22Rv1 (cell line): Measurements from ENCODE around the gene CABLES2.
A peak's percentile ranks its signal among the peaks of the same experiment; 100 is the strongest.

Experiments used
- H3K27ac ChIP-seq: fragments of 450-650 bp; 2 replicates; pipeline ENCODE4 v1.5.1; 2017
- ZFX ChIP-seq: fragments of 450-650 bp; IDR thresholded peaks from 2 replicates; pipeline ENCODE4 v1.6.1; 2017; ENCODE audit warnings: antibody characterized with exemption, borderline replicate concordance
- TF ChIP-seq, protein P1 (sequence below): fragments of 450-650 bp; IDR thresholded peaks from 2 replicates; pipeline ENCODE4 v1.5.1; 2017; ENCODE audit warnings: mild to moderate bottlenecking

Gene CABLES2

GRCh38 chr20:62405108-62405980, 1.7 kb downstream of the CABLES2 start:
- peak overlapping the region; percentile 74 for H3K27ac ChIP-seq
- TF ChIP-seq, protein P1, sequence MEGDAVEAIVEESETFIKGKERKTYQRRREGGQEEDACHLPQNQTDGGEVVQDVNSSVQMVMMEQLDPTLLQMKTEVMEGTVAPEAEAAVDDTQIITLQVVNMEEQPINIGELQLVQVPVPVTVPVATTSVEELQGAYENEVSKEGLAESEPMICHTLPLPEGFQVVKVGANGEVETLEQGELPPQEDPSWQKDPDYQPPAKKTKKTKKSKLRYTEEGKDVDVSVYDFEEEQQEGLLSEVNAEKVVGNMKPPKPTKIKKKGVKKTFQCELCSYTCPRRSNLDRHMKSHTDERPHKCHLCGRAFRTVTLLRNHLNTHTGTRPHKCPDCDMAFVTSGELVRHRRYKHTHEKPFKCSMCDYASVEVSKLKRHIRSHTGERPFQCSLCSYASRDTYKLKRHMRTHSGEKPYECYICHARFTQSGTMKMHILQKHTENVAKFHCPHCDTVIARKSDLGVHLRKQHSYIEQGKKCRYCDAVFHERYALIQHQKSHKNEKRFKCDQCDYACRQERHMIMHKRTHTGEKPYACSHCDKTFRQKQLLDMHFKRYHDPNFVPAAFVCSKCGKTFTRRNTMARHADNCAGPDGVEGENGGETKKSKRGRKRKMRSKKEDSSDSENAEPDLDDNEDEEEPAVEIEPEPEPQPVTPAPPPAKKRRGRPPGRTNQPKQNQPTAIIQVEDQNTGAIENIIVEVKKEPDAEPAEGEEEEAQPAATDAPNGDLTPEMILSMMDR: peak; percentile 19; the same call in 1 of the 2 replicates
- TF ChIP-seq ZFX: no peak

DNA sequence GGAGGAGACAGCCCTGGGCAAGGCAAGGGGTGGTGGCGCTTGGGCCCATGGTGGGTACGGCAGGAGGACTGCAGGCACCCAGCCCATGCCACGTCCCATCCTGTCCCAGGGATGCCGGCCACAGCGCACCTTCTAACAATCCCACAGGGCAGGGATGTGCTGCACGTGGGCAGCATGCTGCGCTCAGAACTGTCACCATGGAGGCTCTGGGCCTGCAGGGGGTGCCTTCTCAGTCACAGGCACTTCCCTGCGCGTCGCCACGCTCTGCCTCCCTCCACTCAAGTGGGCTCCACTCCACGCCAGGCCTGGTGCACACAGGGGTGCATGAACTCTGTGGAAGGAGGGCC, 2.4 kb downstream of the CABLES2 start:
- no peak overlapping the region for H3K27ac ChIP-seq
- TF ChIP-seq ZFX: no peak
- TF ChIP-seq, protein P1: no peak

DNA sequence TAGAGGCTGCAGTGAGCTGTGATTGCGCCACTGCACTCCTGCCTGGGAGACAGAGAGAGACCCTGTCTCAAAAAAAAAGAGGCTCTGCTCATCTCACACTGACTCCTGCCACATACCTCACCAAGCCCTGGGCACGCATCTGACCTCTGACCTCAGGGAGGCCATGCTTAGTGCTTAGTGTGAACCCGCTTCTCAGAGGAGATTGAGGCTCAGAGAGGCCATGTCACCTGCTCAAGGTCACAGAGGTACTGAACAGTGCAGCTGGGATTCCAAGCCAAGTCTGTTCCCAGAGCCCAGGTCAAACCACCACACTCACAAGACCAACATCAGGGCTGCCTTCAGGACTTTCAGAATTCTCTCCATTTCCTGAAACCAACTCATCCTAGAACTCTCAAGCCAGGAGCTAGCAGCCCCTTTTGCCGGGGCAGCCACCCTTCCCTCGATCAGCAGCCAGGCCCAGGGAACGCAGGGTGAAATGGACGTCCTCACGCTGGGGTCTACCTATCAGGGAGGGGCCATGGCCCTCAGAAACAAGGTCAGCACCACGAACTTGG, 2.9 kb downstream of the CABLES2 start:
- H3K27ac ChIP-seq: peak overlapping the region; percentile 17; the same call in 1 of the 2 replicates
- TF ChIP-seq, protein P1: no peak
- TF ChIP-seq ZFX: no peak

DNA sequence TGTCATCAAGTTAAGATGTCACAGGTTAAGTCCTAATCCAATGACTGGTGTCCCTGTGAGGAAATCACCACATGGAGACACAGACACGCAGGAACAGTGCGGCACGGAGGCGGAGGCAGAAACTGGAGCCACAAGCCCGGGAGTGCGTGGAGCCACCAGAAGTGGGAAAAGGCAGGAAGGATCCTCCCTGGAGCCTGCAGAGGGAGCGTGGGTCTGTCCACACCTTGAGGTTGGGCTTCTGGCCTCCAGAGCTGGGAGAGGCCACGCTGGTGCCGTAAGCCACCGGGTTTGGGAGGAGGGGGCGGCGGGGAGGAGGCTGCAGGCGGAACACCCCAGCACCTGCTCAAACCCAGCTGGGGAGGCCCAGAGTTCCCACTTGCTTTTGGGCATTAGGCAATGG, 3.8 kb downstream of the CABLES2 start:
- TF ChIP-seq ZFX: no peak
- TF ChIP-seq, protein P1: no peak
- peak overlapping the region; percentile 17; the same call in 1 of the 2 replicates for H3K27ac ChIP-seq

DNA sequence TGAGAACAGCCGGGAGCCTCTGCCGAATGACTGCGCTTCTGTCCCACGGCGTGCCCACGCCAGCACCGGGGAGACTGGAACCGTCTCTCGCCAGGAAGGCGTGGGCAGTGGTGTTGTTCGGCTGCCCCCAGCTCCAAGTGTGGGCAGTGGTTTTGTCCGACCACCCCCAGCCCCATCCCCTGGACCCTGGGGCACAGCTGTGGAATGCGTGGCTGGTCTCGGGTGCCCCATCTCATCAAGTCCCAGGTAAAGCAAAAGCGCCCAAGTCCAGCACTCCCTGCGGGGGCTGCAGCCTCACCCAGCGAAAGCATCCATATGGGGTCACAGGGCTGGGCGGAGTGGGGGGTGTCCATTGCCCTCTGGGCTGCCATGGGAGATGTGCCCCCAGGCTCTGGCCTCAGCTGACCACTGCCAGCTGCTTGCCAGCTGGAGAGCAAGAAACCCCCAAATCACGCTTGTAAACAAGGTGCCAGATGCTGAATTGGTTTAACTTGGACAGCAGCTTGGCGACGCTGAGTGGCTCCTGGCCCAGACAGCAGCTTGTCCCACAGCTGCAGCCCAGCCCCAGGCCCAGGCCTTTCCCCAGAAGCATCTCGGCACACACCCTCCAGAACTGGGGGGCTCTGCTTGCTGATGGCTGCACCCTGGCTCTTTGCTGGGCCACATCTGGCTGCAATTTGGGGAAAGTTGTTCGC, 4.5 kb downstream of the CABLES2 start:
- H3K27ac ChIP-seq: no peak overlapping the region

DNA sequence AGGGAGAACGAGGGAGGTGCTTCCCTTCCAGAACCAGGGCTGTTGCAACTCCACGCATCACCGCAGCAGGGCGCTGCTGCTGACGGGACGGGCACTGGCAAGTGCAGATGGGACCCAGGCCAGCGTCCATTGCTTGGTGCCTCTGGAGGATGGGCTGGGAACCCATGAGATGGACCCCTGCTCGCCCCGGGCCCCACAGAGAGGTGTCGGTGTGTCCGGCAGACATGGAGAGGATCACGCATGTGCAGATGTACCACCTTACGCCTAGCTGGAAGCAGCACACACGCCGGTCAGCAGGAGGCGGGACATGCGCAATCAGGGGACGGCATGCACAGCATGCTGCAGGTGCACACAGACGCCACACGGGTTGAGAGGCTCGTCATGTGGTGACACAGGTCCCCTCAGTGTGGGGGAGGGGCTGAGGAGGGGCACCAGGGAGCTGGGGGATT, 5.7 kb downstream of the CABLES2 start:
- H3K27ac ChIP-seq: no peak overlapping the region
- TF ChIP-seq, protein P1: peak; percentile 76
- no peak for TF ChIP-seq ZFX

More for the DNA sequence above, 4.5 kb downstream of the CABLES2 start:
- TF ChIP-seq, protein P1: no peak
- TF ChIP-seq ZFX: no peak
